K562 (cell line): ENCODE data around the gene CALHM1. TPM values are rescaled to one million over a fixed set of nuclear protein-coding genes. Genes with fewer than 3 reads are reported as not detected.

ENCODE experiments used
- ARID2 ChIP-seq: fragments of 450-650 bp; IDR thresholded peaks from 2 replicates; pipeline ENCODE4 v1.6.1; 2017; ENCODE audit warnings: antibody characterized with exemption, mild to moderate bottlenecking
- BRCA1 ChIP-seq, 2 experiments: fragments of 450-650 bp in 1 of 2; sonication (generic) in 1 of 2; formaldehyde crosslinking in 1 of 2; IDR thresholded peaks; 2 replicates each; pipeline versions ENCODE4 v1.5.0 to v1.6.1; 2017 to 2020; ENCODE audit warnings: mild to moderate bottlenecking in 1 of 2, missing genetic modification reagents in 1 of 2
- BRD9 ChIP-seq: fragments of 450-650 bp; IDR thresholded peaks from 2 replicates; pipeline ENCODE4 v1.6.1; 2018; ENCODE audit warnings: low read depth; ENCODE audit not compliant: partially characterized antibody
- COPS2 ChIP-seq: fragments of 450-650 bp; conservative IDR thresholded peaks from 2 replicates; pipeline ENCODE4 v1.6.1; 2016; ENCODE audit warnings: mild to moderate bottlenecking, moderate library complexity
- FOXP1 ChIP-seq: sonication (generic); formaldehyde crosslinking; IDR thresholded peaks from 2 replicates; pipeline ENCODE4 v1.8.0; 2022; ENCODE audit warnings: mild to moderate bottlenecking, missing genetic modification reagents
- HDAC2 ChIP-seq: fragments of 450-650 bp; IDR thresholded peaks from 2 replicates; pipeline ENCODE4 v1.6.1; 2016; ENCODE audit warnings: mild to moderate bottlenecking
- KAT2B ChIP-seq: IDR thresholded peaks from one replicate; pipeline ENCODE4 v1.6.1; 2012; ENCODE audit warnings: low read depth, mild to moderate bottlenecking, control low read depth, inconsistent platforms, low read length, moderate library complexity
- KDM1A ChIP-seq, 2 experiments: fragments of 450-650 bp; IDR thresholded peaks; 2 replicates each; pipeline ENCODE4 v1.6.1; 2016; ENCODE audit warnings: mild to moderate bottlenecking in 2 of 2
- LEF1 ChIP-seq: fragments of 450-650 bp; IDR thresholded peaks from 2 replicates; pipeline ENCODE4 v1.6.1; 2016; ENCODE audit warnings: mild to moderate bottlenecking
- MYNN ChIP-seq, 2 experiments: sonication (generic); formaldehyde crosslinking in 1 of 2; IDR thresholded peaks; 2 replicates each; pipeline versions ENCODE4 v1.5.0 to v1.6.1; 2016 to 2020; ENCODE audit warnings: antibody characterized with exemption in 1 of 2, missing genetic modification reagents in 1 of 2
- NCOR1 ChIP-seq: fragments of 450-650 bp; IDR thresholded peaks from 2 replicates; pipeline ENCODE4 v1.6.1; 2016; ENCODE audit warnings: mild to moderate bottlenecking, moderate library complexity
- NELFE ChIP-seq: IDR thresholded peaks from 2 replicates; pipeline ENCODE4 v1.6.1; 2011; ENCODE audit warnings: mild to moderate bottlenecking; ENCODE audit not compliant: insufficient read depth, insufficient read length
- NFIX ChIP-seq: fragments of 250-450 bp; sonication (Bioruptor Pico); IDR thresholded peaks from 2 replicates; pipeline ENCODE4 v1.4.0; 2020; ENCODE audit warnings: low read depth, mild to moderate bottlenecking, moderate library complexity
- PHF20 ChIP-seq: fragments of 450-650 bp; IDR thresholded peaks from 2 replicates; pipeline ENCODE4 v1.6.1; 2018; ENCODE audit not compliant: partially characterized antibody
- RAD21 ChIP-seq, 2 experiments: fragments of 250-450 bp in 1 of 2; fragments of 450-650 bp in 1 of 2; sonication (Bioruptor Pico) in 1 of 2; formaldehyde crosslinking in 1 of 2; IDR thresholded peaks in 1 of 2; conservative IDR thresholded peaks in 1 of 2; 2 replicates each; pipeline versions ENCODE4 v1.4.0 to v1.8.0; 2020 to 2022; ENCODE audit warnings: mild to moderate bottlenecking in 2 of 2, moderate library complexity in 1 of 2
- SAP30 ChIP-seq: fragments of 200-600 bp; sonication (generic); IDR thresholded peaks from 2 replicates; pipeline ENCODE4 v1.6.1; 2012; ENCODE audit warnings: borderline replicate concordance, low read depth, mild to moderate bottlenecking, moderate library complexity, low read length, control low read depth, inconsistent platforms; ENCODE audit not compliant: insufficient read depth, poor library complexity, severe bottlenecking
- SMAD2 ChIP-seq: fragments of 150-350 bp; IDR thresholded peaks from 2 replicates; pipeline ENCODE4 v1.6.1; 2014; ENCODE audit warnings: low read depth, mild to moderate bottlenecking, low read length
- SPI1 ChIP-seq: IDR thresholded peaks from 2 replicates; pipeline ENCODE4 v1.6.1; 2011; ENCODE audit warnings: low read depth, low read length, control low read depth, borderline replicate concordance
- U2AF1 ChIP-seq: fragments of 200-400 bp; formaldehyde crosslinking; optimal IDR thresholded peaks from 2 replicates; pipeline ENCODE3; 2017; ENCODE audit warnings: mild to moderate bottlenecking, low read depth, low read length, moderate library complexity
- ZNF143 ChIP-seq: sonication (generic); formaldehyde crosslinking; IDR thresholded peaks from 2 replicates; pipeline ENCODE4 v1.9.0; 2022; ENCODE audit warnings: mild to moderate bottlenecking, missing genetic modification reagents
- ZNF174 ChIP-seq: fragments of 250-450 bp; sonication (Bioruptor Pico); IDR thresholded peaks from 2 replicates; pipeline ENCODE4 v1.4.0; 2020; ENCODE audit warnings: mild to moderate bottlenecking
- ZNF197 ChIP-seq: fragments of 200-800 bp; sonication (Bioruptor generic); IDR thresholded peaks from 2 replicates; pipeline ENCODE4 v1.6.1; 2016; ENCODE audit warnings: low read depth, missing genetic modification characterization, missing compliant biosample characterization
- ZNF217 ChIP-seq: sonication (generic); formaldehyde crosslinking; IDR thresholded peaks from 2 replicates; pipeline ENCODE4 v1.8.0; 2022; ENCODE audit warnings: mild to moderate bottlenecking, missing genetic modification reagents
- polyA plus RNA-seq, 8 experiments: library from polyadenylated mRNA; depleted of rRNA in 4 of 8; stranded (reverse) in 5 of 8; unstranded in 3 of 8; fragments of >200 nt; fragmentation: Nextera tagmentation in 2 of 8; fragmentation: Illumina TruSeq in 1 of 8; extraction: Ambion mirVana in 2 of 8; extraction: Trizol in 1 of 8; gene quantifications; 2 replicates each; pipeline versions ENCODE4 v1.2.1 to v1.2.3, GENCODE V29; 2011 to 2014; ENCODE audit warnings: inconsistent platforms in 1 of 8, missing spikeins in 1 of 8
- total RNA-seq, 7 experiments: library from RNA; depleted of rRNA in 6 of 7; stranded (reverse); fragments of >200 nt in 6 of 7; fragmentation: Illumina TruSeq in 2 of 7; extraction: Trizol in 2 of 7; gene quantifications; 2 replicates each; pipeline versions ENCODE4 v1.2.1 to v1.2.3, GENCODE V29; 2011 to 2021; ENCODE audit warnings: low replicate concordance in 1 of 7
- TF ChIP-seq, protein P1 (sequence below): sonication (generic); formaldehyde crosslinking; IDR thresholded peaks from 2 replicates; pipeline ENCODE4 v1.8.0; 2022; ENCODE audit warnings: missing genetic modification reagents, mild to moderate bottlenecking, borderline replicate concordance
- TF ChIP-seq, protein P2 (sequence below): sonication (generic); formaldehyde crosslinking; IDR thresholded peaks from 2 replicates; pipeline ENCODE4 v1.8.0; 2022; ENCODE audit warnings: mild to moderate bottlenecking, missing genetic modification reagents
- TF ChIP-seq, protein P3 (sequence below): fragments of 250-450 bp; sonication (Bioruptor Pico); IDR thresholded peaks from 2 replicates; pipeline ENCODE4 v1.8.0; 2021; ENCODE audit warnings: borderline replicate concordance, mild to moderate bottlenecking, moderate library complexity; ENCODE audit not compliant: poor library complexity, severe bottlenecking
- TF ChIP-seq, protein P4 (sequence below): fragments of 250-450 bp; sonication (Bioruptor Pico); IDR thresholded peaks from 2 replicates; pipeline ENCODE4 v1.4.0; 2020; ENCODE audit warnings: mild to moderate bottlenecking, moderate library complexity

CALHM1 gene
- total and polyA plus RNA-seq, 9 of the 15 experiments (the other 6 are each of a cell fraction or from before 2014, with no cell fraction given) = 0.03 TPM; not detected in 8

DNA sequence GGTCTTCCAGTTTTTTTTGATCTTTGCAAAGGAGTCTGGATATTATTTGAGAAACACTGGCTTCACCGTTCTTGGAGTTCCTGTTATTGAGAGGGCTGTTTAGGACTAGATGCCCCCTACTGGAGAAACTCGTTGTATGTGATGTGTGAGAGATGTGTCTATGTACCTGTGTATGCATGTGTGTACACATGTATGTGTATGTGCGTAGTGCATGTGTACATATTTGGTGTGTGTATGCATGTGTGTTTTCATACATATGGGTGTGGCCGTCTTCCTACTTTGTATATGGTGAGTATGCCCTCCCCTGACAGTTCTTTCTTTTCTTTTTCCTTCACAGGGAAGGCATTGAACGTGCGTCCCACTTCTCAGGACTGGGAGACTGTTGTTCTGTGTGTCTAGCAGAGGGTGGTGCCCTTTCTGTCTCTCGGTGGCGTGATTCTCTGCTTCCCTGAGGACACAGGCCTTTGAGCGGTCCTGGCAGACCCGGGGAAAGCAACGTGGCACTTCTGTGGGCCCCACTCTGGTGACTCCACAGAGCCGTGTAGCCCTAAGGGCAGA, 23.4 kb upstream of the CALHM1 start (continued):
- TF ChIP-seq, protein P1, sequence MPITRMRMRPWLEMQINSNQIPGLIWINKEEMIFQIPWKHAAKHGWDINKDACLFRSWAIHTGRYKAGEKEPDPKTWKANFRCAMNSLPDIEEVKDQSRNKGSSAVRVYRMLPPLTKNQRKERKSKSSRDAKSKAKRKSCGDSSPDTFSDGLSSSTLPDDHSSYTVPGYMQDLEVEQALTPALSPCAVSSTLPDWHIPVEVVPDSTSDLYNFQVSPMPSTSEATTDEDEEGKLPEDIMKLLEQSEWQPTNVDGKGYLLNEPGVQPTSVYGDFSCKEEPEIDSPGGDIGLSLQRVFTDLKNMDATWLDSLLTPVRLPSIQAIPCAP (CRISPR knock-in tag) = no peak
- TF ChIP-seq BRCA1 (IDR thresholded peaks at IDR 0.05) = no peak
- no peak for TF ChIP-seq BRCA1 (CRISPR knock-in tag; IDR thresholded peaks at IDR 0.05)
- TF ChIP-seq U2AF1 = no peak
- no peak for TF ChIP-seq SMAD2
- TF ChIP-seq RAD21 (CRISPR knock-in tag; conservative IDR thresholded peaks at IDR 0.05 in 1 of 2, IDR thresholded peaks at IDR 0.05 in 1 of 2) = peak; percentile 41 to 62; a peak in 3 of 4 replicates
- TF ChIP-seq FOXP1 = no peak
- TF ChIP-seq, protein P2, sequence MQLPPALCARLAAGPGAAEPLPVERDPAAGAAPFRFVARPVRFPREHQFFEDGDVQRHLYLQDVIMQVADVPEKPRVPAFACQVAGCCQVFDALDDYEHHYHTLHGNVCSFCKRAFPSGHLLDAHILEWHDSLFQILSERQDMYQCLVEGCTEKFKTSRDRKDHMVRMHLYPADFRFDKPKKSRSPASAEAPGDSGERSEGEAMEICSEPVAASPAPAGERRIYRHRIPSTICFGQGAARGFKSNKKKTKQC (CRISPR knock-in tag) = no peak
- TF ChIP-seq LEF1 = peak; percentile 55; the same call in 1 of the 2 replicates
- TF ChIP-seq, protein P3, sequence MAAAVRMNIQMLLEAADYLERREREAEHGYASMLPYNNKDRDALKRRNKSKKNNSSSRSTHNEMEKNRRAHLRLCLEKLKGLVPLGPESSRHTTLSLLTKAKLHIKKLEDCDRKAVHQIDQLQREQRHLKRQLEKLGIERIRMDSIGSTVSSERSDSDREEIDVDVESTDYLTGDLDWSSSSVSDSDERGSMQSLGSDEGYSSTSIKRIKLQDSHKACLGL (CRISPR knock-in tag) = no peak
- TF ChIP-seq HDAC2 = no peak
- no peak for TF ChIP-seq NFIX
- no peak for TF ChIP-seq MYNN (IDR thresholded peaks at IDR 0.05)
- no peak for TF ChIP-seq MYNN (CRISPR knock-in tag; IDR thresholded peaks at IDR 0.05)
- TF ChIP-seq COPS2 = no peak
- TF ChIP-seq NELFE = no peak
- no peak for TF ChIP-seq ZNF174 (CRISPR knock-in tag)
- TF ChIP-seq, protein P4, sequence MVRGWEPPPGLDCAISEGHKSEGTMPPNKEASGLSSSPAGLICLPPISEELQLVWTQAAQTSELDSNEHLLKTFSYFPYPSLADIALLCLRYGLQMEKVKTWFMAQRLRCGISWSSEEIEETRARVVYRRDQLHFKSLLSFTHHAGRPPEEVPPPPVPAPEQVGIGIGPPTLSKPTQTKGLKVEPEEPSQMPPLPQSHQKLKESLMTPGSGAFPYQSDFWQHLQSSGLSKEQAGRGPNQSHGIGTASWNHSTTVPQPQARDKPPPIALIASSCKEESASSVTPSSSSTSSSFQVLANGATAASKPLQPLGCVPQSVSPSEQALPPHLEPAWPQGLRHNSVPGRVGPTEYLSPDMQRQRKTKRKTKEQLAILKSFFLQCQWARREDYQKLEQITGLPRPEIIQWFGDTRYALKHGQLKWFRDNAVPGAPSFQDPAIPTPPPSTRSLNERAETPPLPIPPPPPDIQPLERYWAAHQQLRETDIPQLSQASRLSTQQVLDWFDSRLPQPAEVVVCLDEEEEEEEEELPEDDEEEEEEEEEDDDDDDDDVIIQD = no peak
- no peak for TF ChIP-seq ZNF197 (CRISPR knock-in tag)
- TF ChIP-seq PHF20 = peak; percentile 65
- TF ChIP-seq ZNF143 (CRISPR knock-in tag) = no peak
- TF ChIP-seq SAP30 = no peak
- TF ChIP-seq BRD9 = no peak
- no peak for TF ChIP-seq ZNF217 (CRISPR knock-in tag)
- TF ChIP-seq KAT2B = no peak
- peak; percentile 53; the same call in 1 of the 2 replicates for TF ChIP-seq SPI1
- peak in 1 of 2 experiments; percentile 89; a peak in 2 of 4 replicates for TF ChIP-seq KDM1A (IDR thresholded peaks at IDR 0.05)
- peak; percentile 32; the same call in 1 of the 2 replicates for TF ChIP-seq NCOR1
- peak; percentile 82; the same call in 1 of the 2 replicates for TF ChIP-seq ARID2
